Esophagus (tissue), 2 donors: Measurements from ENCODE around the gene CFAP74. TPM values are rescaled to one million over a fixed set of nuclear protein-coding genes. Genes with fewer than 3 reads are reported as not detected.

Experiments used
- H3K27ac ChIP-seq, 2 donors: one replicate each; pipeline ENCODE4 v1.5.1; 2013; ENCODE audit warnings: low read depth in 2 of 2, mild to moderate bottlenecking in 2 of 2, inconsistent platforms in 1 of 2, low read length in 1 of 2, moderate library complexity in 1 of 2
- H3K27me3 ChIP-seq, 2 donors: one replicate each; pipeline ENCODE4 v1.6.1; 2013; ENCODE audit warnings: low read length in 2 of 2, control low read depth in 1 of 2, mild to moderate bottlenecking in 1 of 2; ENCODE audit not compliant: insufficient read depth in 2 of 2, control insufficient read depth in 1 of 2
- H3K36me3 ChIP-seq, 2 donors: one replicate each; pipeline ENCODE4 v1.6.1; 2013; ENCODE audit warnings: low read length in 1 of 2; ENCODE audit not compliant: control insufficient read depth in 2 of 2, insufficient read depth in 2 of 2
- H3K4me1 ChIP-seq, 2 donors: one replicate each; pipeline ENCODE4 v1.6.1; 2013; ENCODE audit warnings: low read length in 1 of 2; ENCODE audit not compliant: control insufficient read depth in 2 of 2, insufficient read depth in 2 of 2
- H3K4me3 ChIP-seq, 2 donors: one replicate each; pipeline ENCODE4 v1.5.1; 2013; ENCODE audit warnings: low read length in 2 of 2, mild to moderate bottlenecking in 2 of 2, low read depth in 1 of 2, moderate library complexity in 1 of 2
- H3K9me3 ChIP-seq, 2 donors: one replicate each; pipeline ENCODE4 v1.6.1; 2013; ENCODE audit warnings: mild to moderate bottlenecking in 2 of 2, low read depth in 1 of 2, low read length in 1 of 2, moderate library complexity in 1 of 2; ENCODE audit not compliant: control insufficient read depth in 2 of 2, insufficient read depth in 1 of 2
- WGBS, 2 donors: extraction: QIAGEN DNeasy Blood & Tissue Kit; methylation state at CpG; one replicate each; pipeline ENCODE4 v1.1.7; 2013; 5-methylcytosine and 5-hydroxymethylcytosine counted together
- polyA plus RNA-seq, 2 donors: library from polyadenylated mRNA; stranded (reverse); fragments of 200-250 nt; gene quantifications; one replicate each; pipeline ENCODE4 v1.2.3, GENCODE V29; 2013
- donor health status: healthy with polysubstance abuse.
- donor health status: Bipolar disorder and iron deficiency.

Gene CFAP74
- polyA plus RNA-seq, 2 donors = 0.04 TPM

GRCh38 chr1:1915911-1916840 is 87.4 kb downstream of the CFAP74 start:
- Histone ChIP-seq H3K27me3 (no peaks in the 10 kb centered on the region), H3K36me3 (no peaks in the 10 kb centered on the region), H3K4me1 (peaks cover 0 to 21% of the 10 kb centered on the region in 2 donors), H3K27ac (no peak overlapping the region), H3K4me3 (no peak overlapping the region), H3K9me3 (no peaks in the 10 kb centered on the region)
- WGBS, 2 donors = 70 to 73% methylated on average over 23 of the region's 23 CpGs

DNA sequence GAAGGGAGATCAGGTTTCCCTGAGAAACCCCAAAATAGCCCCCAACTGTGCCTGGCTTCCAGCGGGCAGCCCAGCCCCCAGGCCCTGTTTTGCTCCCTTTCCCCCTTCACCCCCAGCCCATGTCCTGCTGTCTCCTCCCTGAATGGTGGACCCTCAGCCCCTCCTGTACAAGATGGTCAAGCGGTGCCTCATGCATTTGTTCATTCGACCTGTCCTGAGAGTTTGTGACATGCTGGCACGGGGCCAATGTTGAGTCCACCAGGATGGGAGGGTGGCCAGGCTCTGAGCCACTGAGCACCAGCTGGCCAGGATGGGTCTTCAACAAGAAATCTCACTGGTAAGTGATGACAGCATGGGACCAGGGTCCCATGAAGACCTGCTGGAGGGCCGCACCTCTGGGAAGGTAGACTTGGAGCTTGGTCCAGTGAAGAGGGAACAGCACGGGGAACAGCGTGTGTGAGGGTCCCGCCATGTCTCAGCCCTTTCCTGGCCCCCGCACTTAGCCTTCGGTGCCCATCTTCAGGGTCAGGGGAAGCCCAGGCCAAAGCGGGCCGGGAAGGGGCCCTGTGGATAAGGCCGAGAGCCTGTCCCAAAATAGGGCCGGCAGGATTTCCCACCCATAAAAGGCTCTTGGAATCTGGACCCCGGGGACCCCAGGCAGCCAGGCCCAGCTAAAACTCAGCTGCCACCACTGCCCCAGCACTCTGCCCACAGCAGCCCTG is 88.5 kb downstream of the CFAP74 start, which contains the start of gene CALML6:
CALML6 (plus strand) TSS at position 290 of the 722 bp plus-strand sequence; CDS start at position 311, 21 bp downstream.
- WGBS, 2 donors = 77 to 78% methylated on average over 15 of the region's 15 CpGs
- Histone ChIP-seq H3K4me3 (no peak within 1 kb of the TSS), H3K4me1 (peaks cover 0 to 21% of the 10 kb centered on the region in 2 donors), H3K9me3 (no peaks in the 10 kb centered on the region), H3K27me3 (no peaks in the 10 kb centered on the region), H3K36me3 (no peaks in the 10 kb centered on the region), H3K27ac (no peak within 1 kb of the TSS)

GRCh38 chr1:1914101-1914970 is 89.2 kb downstream of the CFAP74 start:
- Histone ChIP-seq H3K27ac (no peak overlapping the region), H3K36me3 (no peaks in the 10 kb centered on the region), H3K4me3 (no peak overlapping the region), H3K9me3 (no peaks in the 10 kb centered on the region), H3K4me1 (peaks cover 0 to 23% of the 10 kb centered on the region in 2 donors), H3K27me3 (no peaks in the 10 kb centered on the region)
- 40 to 45% methylated on average over 18 to 20 of the region's 20 CpGs for WGBS, 2 donors

- 85 to 90% methylated on average over 13 of the region's 13 CpGs for whole genome bisulfite sequencing, 2 donors
- Histone ChIP-seq H3K27ac (no peak overlapping the region), H3K27me3 (no peaks in the 10 kb centered on the region), H3K4me3 (no peak overlapping the region), H3K9me3 (no peaks in the 10 kb centered on the region), H3K36me3 (no peaks in the 10 kb centered on the region), H3K4me1 (peaks cover 6 to 18% of the 10 kb centered on the region in 2 donors)
These were observed 92.1 kb downstream of the CFAP74 start for GRCh38 chr1:1911350-1912041.

DNA sequence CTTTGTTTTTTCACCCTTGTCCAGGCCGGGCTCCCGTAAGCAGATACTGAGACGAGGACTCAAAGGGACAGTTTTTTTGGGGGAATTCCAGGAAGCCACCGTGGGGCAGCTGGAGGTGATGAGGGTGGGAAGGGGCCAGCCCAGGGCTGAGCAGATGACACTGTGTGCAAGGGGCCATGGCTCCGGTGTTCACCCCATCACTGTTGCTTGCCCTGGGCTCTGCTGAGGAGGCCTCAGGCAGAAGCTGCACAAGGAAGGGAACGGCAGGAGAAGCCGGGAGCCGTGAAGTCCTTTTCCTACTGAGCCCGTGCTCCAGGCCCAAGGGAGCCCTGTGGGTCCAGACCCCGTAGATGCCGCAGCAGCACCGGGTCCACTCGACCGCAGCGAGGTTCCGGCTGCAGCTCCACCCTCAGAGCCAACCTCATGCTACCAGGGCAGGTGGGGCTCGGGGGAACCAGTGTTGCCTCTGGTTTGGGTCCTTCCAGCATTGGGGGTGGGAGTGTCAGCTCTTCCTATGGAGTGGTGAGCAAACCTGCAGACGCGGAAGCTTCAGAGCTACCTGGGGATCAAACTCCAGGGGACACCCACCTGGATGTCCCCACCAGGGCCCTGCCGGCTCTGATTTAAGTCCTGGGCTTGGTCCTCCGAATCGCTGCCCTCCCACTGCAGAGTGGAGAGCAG is 92.8 kb downstream of the CFAP74 start:
- WGBS, 2 donors = 93% methylated on average over 18 to 22 of the region's 22 CpGs
- Histone ChIP-seq H3K4me1 (peaks cover 6 to 16% of the 10 kb centered on the region in 2 donors), H3K36me3 (no peaks in the 10 kb centered on the region), H3K9me3 (no peaks in the 10 kb centered on the region), H3K4me3 (no peak overlapping the region), H3K27me3 (no peaks in the 10 kb centered on the region), H3K27ac (no peak overlapping the region)

GRCh38 chr1:1910033-1910465 is 93.5 kb downstream of the CFAP74 start:
- Histone ChIP-seq H3K27ac (peak overlapping the region in 1 of 2 donors; percentile 58), H3K4me3 (no peak overlapping the region), H3K9me3 (no peaks in the 10 kb centered on the region), H3K27me3 (no peaks in the 10 kb centered on the region), H3K36me3 (no peaks in the 10 kb centered on the region), H3K4me1 (peaks cover 6 to 16% of the 10 kb centered on the region in 2 donors)
- WGBS, 2 donors = 87 to 91% methylated on average over 6 of the region's 6 CpGs

GRCh38 chr1:1908506-1908791 is 95.1 kb downstream of the CFAP74 start:
- no peaks in the 10 kb centered on the region for H3K9me3 ChIP-seq
- H3K27ac ChIP-seq = peak overlapping the region; percentile 81 to 90
- H3K4me3 ChIP-seq = peak overlapping the region; percentile 62 to 64
- 5 to 10% methylated on average over 20 to 21 of the region's 21 CpGs for WGBS, 2 donors
- no peaks in the 10 kb centered on the region for H3K27me3 ChIP-seq
- H3K36me3 ChIP-seq = no peaks in the 10 kb centered on the region
- H3K4me1 ChIP-seq = peaks cover 6 to 11% of the 10 kb centered on the region in 2 donors

GRCh38 chr1:1907098-1907736 is 96.4 kb downstream of the CFAP74 start:
- no peaks in the 10 kb centered on the region for H3K9me3 ChIP-seq
- no peak overlapping the region for H3K4me3 ChIP-seq
- no peaks in the 10 kb centered on the region for H3K36me3 ChIP-seq
- H3K4me1 ChIP-seq = peaks cover 6 to 11% of the 10 kb centered on the region in 2 donors
- H3K27ac ChIP-seq = peak overlapping the region in 1 of 2 donors; percentile 16
- WGBS, 2 donors = 49 to 54% methylated on average over 8 of the region's 8 CpGs
- no peaks in the 10 kb centered on the region for H3K27me3 ChIP-seq
